Measurements from ENCODE around the gene DNAL1.

Gene DNAL1

GRCh38 chr14:73612339-73613045, 32.3 kb upstream of the DNAL1 start, which contains the start of gene ACOT6:
ACOT6 (plus strand) TSS chr14:73612517; CDS start chr14:73612572, 55 bp downstream.
- TF ChIP-seq CTCF (IDR thresholded peaks at IDR 0.05; ENCODE audit: control insufficient read depth, extremely low read depth, insufficient read depth) = no peak
- DNase-seq (ENCODE audit: low read depth) = no peak
- no peak within 1 kb of the TSS for H3K4me3 ChIP-seq (ENCODE audit: low read depth, low read length)

GRCh38 chr14:73613046-73613383, 31.8 kb upstream of the DNAL1 start:
- H3K4me3 ChIP-seq (ENCODE audit: low read depth, low read length) = no peak overlapping the region
- TF ChIP-seq CTCF (IDR thresholded peaks at IDR 0.05; ENCODE audit: control insufficient read depth, extremely low read depth, insufficient read depth) = no peak
- DNase-seq (ENCODE audit: low read depth) = no peak

- DNase-seq (ENCODE audit: low read depth) = no peak
- no peak overlapping the region for H3K4me3 ChIP-seq (ENCODE audit: low read depth, low read length)
Observed at GRCh38 chr14:73613419-73613963, 31.3 kb upstream of the DNAL1 start.

GRCh38 chr14:73616831-73617230, 28.0 kb upstream of the DNAL1 start:
- no peak for DNase-seq (ENCODE audit: low read depth)
- no peak for TF ChIP-seq CTCF (IDR thresholded peaks at IDR 0.05; ENCODE audit: control insufficient read depth, extremely low read depth, insufficient read depth)
- no peak overlapping the region for H3K4me3 ChIP-seq (ENCODE audit: low read depth, low read length)

More at GRCh38 chr14:73613419-73613963, 31.3 kb upstream of the DNAL1 start:
- TF ChIP-seq CTCF (IDR thresholded peaks at IDR 0.05; ENCODE audit: control insufficient read depth, extremely low read depth, insufficient read depth) = no peak

- no peak overlapping the region for H3K4me3 ChIP-seq (ENCODE audit: low read depth, low read length)
- TF ChIP-seq CTCF (IDR thresholded peaks at IDR 0.05; ENCODE audit: control insufficient read depth, extremely low read depth, insufficient read depth) = no peak
- DNase-seq (ENCODE audit: low read depth) = no peak
Observed at GRCh38 chr14:73619524-73619923, 25.3 kb upstream of the DNAL1 start.

GRCh38 chr14:73620268-73620667, 24.5 kb upstream of the DNAL1 start:
- no peak for DNase-seq (ENCODE audit: low read depth)
- no peak for TF ChIP-seq CTCF (IDR thresholded peaks at IDR 0.05; ENCODE audit: control insufficient read depth, extremely low read depth, insufficient read depth)
- H3K4me3 ChIP-seq (ENCODE audit: low read depth, low read length) = no peak overlapping the region

All from LNCaP clone FGC (cell line).